ENCODE measurements around the gene STX1A. TPM values are rescaled to one million over a fixed set of nuclear protein-coding genes. Genes with fewer than 3 reads are reported as not detected.
A peak's percentile ranks its signal among the peaks of the same experiment; 100 is the strongest.

STX1A gene
- total RNA-seq, 1 donor from 2014 or later: 13.2 TPM

DNA sequence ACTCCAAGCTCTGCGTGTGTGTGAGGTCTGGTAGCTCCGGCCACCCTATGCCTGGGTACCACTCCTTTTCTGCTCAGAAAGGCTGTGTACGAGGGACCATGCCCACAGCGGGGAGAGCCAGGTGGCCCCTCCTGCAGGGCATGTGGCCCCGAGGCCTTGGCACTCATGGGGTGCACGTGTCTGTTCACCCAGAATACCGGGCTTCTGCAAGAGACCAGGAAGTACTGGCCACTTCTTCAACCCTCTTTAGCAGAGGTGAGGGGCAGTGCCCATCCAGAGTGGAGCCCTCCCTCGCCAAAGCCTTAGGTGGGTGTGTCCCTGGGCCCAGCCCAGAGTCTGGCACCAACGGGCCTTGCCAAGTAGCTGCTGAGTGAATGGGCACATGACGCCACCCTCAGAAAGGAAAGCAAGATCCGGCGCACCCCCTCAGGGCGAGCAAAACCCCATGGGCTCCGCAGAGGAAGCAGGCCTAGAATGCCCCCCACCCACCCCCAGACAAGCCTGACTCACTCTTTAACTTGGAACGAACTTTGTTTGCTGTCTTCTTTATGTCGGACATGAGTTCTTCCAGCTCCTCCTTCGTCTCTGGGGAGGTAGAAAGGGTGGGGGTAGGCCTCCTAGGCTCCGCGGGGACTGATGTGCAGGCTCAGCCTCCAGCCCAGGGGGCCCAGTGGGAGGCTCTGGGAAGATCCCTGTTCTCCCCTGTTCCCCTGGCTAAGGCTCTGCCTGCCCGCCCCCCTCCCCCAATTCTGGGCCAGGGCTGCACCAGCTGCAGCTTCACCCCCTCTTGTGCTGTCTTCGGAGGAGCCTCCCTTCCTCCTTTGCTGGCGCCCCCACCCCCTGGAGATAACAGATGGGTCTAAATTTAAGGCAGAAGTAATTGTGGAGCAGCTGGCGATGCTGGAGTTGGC is 14.6 kb downstream of the STX1A start:
- no peaks in the 10 kb centered on the region for H3K9me3 Mint-ChIP-seq (ENCODE audit: unreplicated experiment)
- H3K27ac Mint-ChIP-seq (ENCODE audit: unreplicated experiment): no peak overlapping the region
- H3K36me3 Mint-ChIP-seq (ENCODE audit: low read depth, unreplicated experiment): peaks cover 11% of the 10 kb centered on the region
- DNase-seq (ENCODE audit: low spot score): no peak
- TF ChIP-seq, protein P1, sequence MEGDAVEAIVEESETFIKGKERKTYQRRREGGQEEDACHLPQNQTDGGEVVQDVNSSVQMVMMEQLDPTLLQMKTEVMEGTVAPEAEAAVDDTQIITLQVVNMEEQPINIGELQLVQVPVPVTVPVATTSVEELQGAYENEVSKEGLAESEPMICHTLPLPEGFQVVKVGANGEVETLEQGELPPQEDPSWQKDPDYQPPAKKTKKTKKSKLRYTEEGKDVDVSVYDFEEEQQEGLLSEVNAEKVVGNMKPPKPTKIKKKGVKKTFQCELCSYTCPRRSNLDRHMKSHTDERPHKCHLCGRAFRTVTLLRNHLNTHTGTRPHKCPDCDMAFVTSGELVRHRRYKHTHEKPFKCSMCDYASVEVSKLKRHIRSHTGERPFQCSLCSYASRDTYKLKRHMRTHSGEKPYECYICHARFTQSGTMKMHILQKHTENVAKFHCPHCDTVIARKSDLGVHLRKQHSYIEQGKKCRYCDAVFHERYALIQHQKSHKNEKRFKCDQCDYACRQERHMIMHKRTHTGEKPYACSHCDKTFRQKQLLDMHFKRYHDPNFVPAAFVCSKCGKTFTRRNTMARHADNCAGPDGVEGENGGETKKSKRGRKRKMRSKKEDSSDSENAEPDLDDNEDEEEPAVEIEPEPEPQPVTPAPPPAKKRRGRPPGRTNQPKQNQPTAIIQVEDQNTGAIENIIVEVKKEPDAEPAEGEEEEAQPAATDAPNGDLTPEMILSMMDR (IDR thresholded peaks at IDR 0.05; ENCODE audit: unreplicated experiment): no peak
- H3K4me3 Mint-ChIP-seq (ENCODE audit: unreplicated experiment): no peak overlapping the region
- no peaks in the 10 kb centered on the region for H3K4me1 Mint-ChIP-seq (ENCODE audit: unreplicated experiment)
- peaks cover 6% of the 10 kb centered on the region for H3K27me3 Mint-ChIP-seq (ENCODE audit: unreplicated experiment)

DNA sequence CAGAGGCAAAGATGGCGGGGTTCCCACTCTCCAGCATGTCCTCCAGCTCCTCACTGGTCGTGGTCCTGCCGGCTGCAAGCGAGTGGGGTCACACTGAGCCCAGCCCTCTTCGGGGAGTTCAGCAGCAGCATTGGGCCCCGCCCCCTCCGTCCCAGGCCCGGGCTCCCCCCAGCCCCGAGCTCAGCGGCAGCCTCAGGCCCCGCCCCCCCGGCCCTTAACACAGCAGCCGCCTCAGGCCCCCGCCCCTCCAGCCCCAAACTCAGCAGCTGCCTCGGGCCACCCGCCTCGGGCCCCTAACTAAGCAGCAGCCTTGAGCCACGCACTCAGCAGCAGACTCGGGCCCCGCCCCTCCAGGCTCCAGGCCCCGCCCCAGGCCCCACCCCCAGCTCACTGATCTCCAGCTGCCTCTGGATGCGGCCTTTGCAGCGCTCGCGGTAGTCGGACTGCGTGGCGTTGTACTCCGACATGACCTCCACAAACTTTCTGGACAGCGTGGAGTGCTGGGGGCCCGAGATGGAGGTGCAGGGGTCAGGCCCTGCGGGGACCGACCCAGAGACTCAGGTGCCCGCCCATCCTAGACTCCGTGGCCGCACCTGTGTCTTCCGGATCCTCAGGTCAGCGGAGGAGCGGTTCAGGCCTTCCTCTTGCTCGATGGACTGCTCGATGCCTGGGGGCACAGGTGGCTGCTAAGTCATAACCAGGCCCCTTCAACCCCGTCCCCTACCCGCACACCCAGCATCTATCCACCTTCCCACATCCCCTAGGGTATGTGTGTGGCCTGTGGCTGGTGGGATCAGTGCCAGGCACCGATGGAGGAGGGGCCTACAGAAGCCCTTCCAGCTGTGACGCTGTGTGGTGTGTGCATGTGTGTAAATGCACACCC is 15.5 kb downstream of the STX1A start:
- peak; percentile 61 for DNase-seq (ENCODE audit: low spot score)
- H3K27ac Mint-ChIP-seq (ENCODE audit: unreplicated experiment): no peak overlapping the region

DNA sequence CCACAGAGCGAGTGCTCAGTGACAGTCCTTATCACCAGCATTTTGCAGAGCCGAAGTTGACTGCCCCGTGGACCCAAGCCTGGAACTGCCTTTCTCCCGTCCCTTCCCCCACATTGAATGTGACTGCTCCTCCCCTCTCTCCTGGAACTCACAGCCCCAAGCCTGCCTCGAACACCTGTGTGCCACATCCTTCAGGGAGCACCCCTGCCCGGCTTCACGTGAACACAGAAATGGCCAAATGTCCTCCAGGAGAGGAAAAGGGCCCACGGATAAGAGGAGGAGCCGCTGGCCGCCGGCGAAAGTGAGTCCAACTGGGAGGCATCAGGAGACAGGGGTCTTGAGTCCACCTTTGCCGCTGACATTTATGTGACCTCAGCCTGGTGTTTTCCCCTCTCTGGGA is 16.2 kb downstream of the STX1A start:
- Mint-ChIP-seq H3K4me1 (ENCODE audit: unreplicated experiment) (no peaks in the 10 kb centered on the region), H3K36me3 (ENCODE audit: low read depth, unreplicated experiment) (peaks cover 11% of the 10 kb centered on the region), H3K27me3 (ENCODE audit: unreplicated experiment) (peaks cover 10% of the 10 kb centered on the region), H3K4me3 (ENCODE audit: unreplicated experiment) (no peak overlapping the region), H3K27ac (ENCODE audit: unreplicated experiment) (no peak overlapping the region), H3K9me3 (ENCODE audit: unreplicated experiment) (no peaks in the 10 kb centered on the region)
- TF ChIP-seq, protein P1 (IDR thresholded peaks at IDR 0.05; ENCODE audit: unreplicated experiment): no peak
- no peak for DNase-seq (ENCODE audit: low spot score)

More for the DNA sequence above, 15.5 kb downstream of the STX1A start:
- H3K36me3 Mint-ChIP-seq (ENCODE audit: low read depth, unreplicated experiment): peaks cover 11% of the 10 kb centered on the region
- H3K9me3 Mint-ChIP-seq (ENCODE audit: unreplicated experiment): no peaks in the 10 kb centered on the region
- H3K4me1 Mint-ChIP-seq (ENCODE audit: unreplicated experiment): no peaks in the 10 kb centered on the region
- TF ChIP-seq, protein P1 (IDR thresholded peaks at IDR 0.05; ENCODE audit: unreplicated experiment): no peak
- H3K4me3 Mint-ChIP-seq (ENCODE audit: unreplicated experiment): no peak overlapping the region
- H3K27me3 Mint-ChIP-seq (ENCODE audit: unreplicated experiment): peaks cover 8% of the 10 kb centered on the region

DNA sequence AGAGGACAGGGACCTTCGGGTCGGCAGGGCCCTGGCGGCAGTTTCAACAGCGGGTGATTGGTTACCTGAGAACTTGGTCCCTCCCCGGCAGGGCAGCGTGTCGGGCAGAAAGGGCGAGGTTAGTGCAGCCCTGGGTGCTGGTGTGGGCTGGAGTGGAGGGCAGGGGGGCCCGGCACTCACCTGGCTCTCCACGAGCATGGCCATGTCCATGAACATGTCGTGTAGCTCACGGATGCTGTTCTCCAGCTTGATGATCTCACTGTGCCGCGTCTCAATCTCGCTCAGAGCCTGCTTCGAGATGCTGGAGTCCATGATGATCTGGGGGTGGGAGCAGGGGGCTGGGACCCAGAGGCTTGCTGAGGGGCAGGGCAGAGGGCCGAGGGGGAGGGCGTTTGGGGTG is 16.8 kb downstream of the STX1A start:
- DNase-seq (ENCODE audit: low spot score): no peak
- TF ChIP-seq, protein P1 (IDR thresholded peaks at IDR 0.05; ENCODE audit: unreplicated experiment): no peak
- Mint-ChIP-seq H3K36me3 (ENCODE audit: low read depth, unreplicated experiment) (peaks cover 11% of the 10 kb centered on the region), H3K4me3 (ENCODE audit: unreplicated experiment) (no peak overlapping the region), H3K9me3 (ENCODE audit: unreplicated experiment) (no peaks in the 10 kb centered on the region), H3K27ac (ENCODE audit: unreplicated experiment) (no peak overlapping the region), H3K27me3 (ENCODE audit: unreplicated experiment) (peaks cover 10% of the 10 kb centered on the region), H3K4me1 (ENCODE audit: unreplicated experiment) (no peaks in the 10 kb centered on the region)

All from endothelial cell (in vitro differentiated cells).